Natural killer cell (primary cell): Measurements from ENCODE around the gene ARHGAP26. TPM values are rescaled to one million over a fixed set of nuclear protein-coding genes. Genes with fewer than 3 reads are reported as not detected.

ENCODE experiments used
- ATAC-seq, 3 donors: fragments of 150-1000 bp in 2 of 3; fragments of 200-7000 bp in 1 of 3; cut with Tn5 transposase; 1 replicate in 1 of 3; 2 replicates in 2 of 3; pipeline ENCODE4 v1.10.0; 2021; ENCODE audit warnings: mild to moderate bottlenecking in 2 of 3, moderate library complexity in 2 of 3
- DNase-seq, 2 donors: peaks; one replicate each; pipeline versions ENCODE4 v3.0.0 to v3.0.0-alpha.2; 2013 to 2021; ENCODE audit warnings: mixed read lengths in 1 of 2
- H3K27ac ChIP-seq: one replicate; pipeline ENCODE4 v1.5.1; 2013; ENCODE audit warnings: mild to moderate bottlenecking, low read length
- H3K27me3 ChIP-seq: one replicate; pipeline ENCODE4 v1.6.1; 2013; ENCODE audit warnings: low read length; ENCODE audit not compliant: control insufficient read depth, insufficient read depth
- H3K36me3 ChIP-seq: one replicate; pipeline ENCODE4 v1.6.1; 2013; ENCODE audit warnings: low read length; ENCODE audit not compliant: control insufficient read depth, insufficient read depth
- H3K4me1 ChIP-seq: one replicate; pipeline ENCODE4 v1.6.1; 2013; ENCODE audit warnings: low read length; ENCODE audit not compliant: control insufficient read depth, insufficient read depth
- H3K4me3 ChIP-seq: one replicate; pipeline ENCODE4 v1.5.1; 2013; ENCODE audit warnings: low read length
- H3K9me3 ChIP-seq: one replicate; pipeline ENCODE4 v1.6.1; 2013; ENCODE audit warnings: low read length; ENCODE audit not compliant: control insufficient read depth, insufficient read depth
- H3K27ac Mint-ChIP-seq, 2 donors: one replicate each; pipeline ENCODE4 v1.8.0; 2022; ENCODE audit warnings: mild to moderate bottlenecking in 2 of 2, mixed read lengths in 2 of 2, moderate library complexity in 1 of 2
- H3K27me3 Mint-ChIP-seq, 2 donors: one replicate each; pipeline ENCODE4 v1.8.0; 2022; ENCODE audit warnings: low read depth in 2 of 2, mixed read lengths in 2 of 2
- H3K36me3 Mint-ChIP-seq: one replicate; pipeline ENCODE4 v1.8.0; 2022; ENCODE audit warnings: mixed read lengths
- H3K4me1 Mint-ChIP-seq, 2 donors: one replicate each; pipeline ENCODE4 v1.8.0; 2022; ENCODE audit warnings: mixed read lengths in 2 of 2
- H3K4me3 Mint-ChIP-seq: one replicate; pipeline ENCODE4 v1.8.0; 2022; ENCODE audit warnings: mild to moderate bottlenecking, moderate library complexity, mixed read lengths
- H3K9me3 Mint-ChIP-seq, 2 donors: one replicate each; pipeline ENCODE4 v1.8.0; 2022; ENCODE audit warnings: mixed read lengths in 2 of 2
- CTCF ChIP-seq: fragments of 200-600 bp; IDR thresholded peaks from one replicate; pipeline ENCODE4 v1.8.0; 2022; ENCODE audit warnings: antibody characterized with exemption
- WGBS: methylation state at CpG from one replicate; pipeline ENCODE4 v1.1.7; 2013; ENCODE audit warnings: missing lambda C conversion rate; ENCODE audit not compliant: insufficient coverage; 5-methylcytosine and 5-hydroxymethylcytosine counted together
- intact Hi-C: fragments of 100-400 bp; cut with micrococcal nuclease; formaldehyde crosslinking; loops from one replicate; pipeline ENCODE4 v1.14.2; 2022
- total RNA-seq, 4 donors: library from RNA; stranded (reverse); fragments of 120-200 nt in 1 of 4; gene quantifications; one replicate each; pipeline versions ENCODE4 v1.2.3 to v1.2.4, GENCODE V29; 2013 to 2022

Gene ARHGAP26
- total RNA-seq, 3 donors from 2014 or later (not counting 1 experiment from before 2014, with no cell fraction given), result 153 to 159 (median 158) TPM

- Mint-ChIP-seq H3K27me3 (no peaks in the 10 kb centered on the region), H3K4me3 (no peak overlapping the region), H3K36me3 (no peaks in the 10 kb centered on the region), H3K27ac (no peak overlapping the region), H3K9me3 (no peaks in the 10 kb centered on the region), H3K4me1 (peaks cover 20 to 26% of the 10 kb centered on the region in 2 donors)
- no peak for ATAC-seq
- TF ChIP-seq CTCF, result no peak
- Histone ChIP-seq H3K9me3 (no peaks in the 10 kb centered on the region), H3K36me3 (no peaks in the 10 kb centered on the region), H3K27ac (no peak overlapping the region), H3K4me3 (no peak overlapping the region), H3K4me1 (peaks cover 14% of the 10 kb centered on the region), H3K27me3 (no peaks in the 10 kb centered on the region)
- 91% methylated on average over 8 of the region's 9 CpGs for WGBS
- intact Hi-C loops, result no loop called here
- no peak for DNase-seq
Observed at GRCh38 chr5:143234162-143234842, 464.1 kb downstream of the ARHGAP26 start.

GRCh38 chr5:143235423-143235822 is 465.2 kb downstream of the ARHGAP26 start:
- no peak for TF ChIP-seq CTCF
- Histone ChIP-seq H3K4me1 (peaks cover 3% of the 10 kb centered on the region), H3K27ac (no peak overlapping the region), H3K4me3 (no peak overlapping the region), H3K9me3 (no peaks in the 10 kb centered on the region), H3K27me3 (no peaks in the 10 kb centered on the region), H3K36me3 (no peaks in the 10 kb centered on the region)
- ATAC-seq (no peak), DNase-seq (no peak)
- Mint-ChIP-seq H3K27ac (no peak overlapping the region), H3K9me3 (no peaks in the 10 kb centered on the region), H3K36me3 (no peaks in the 10 kb centered on the region), H3K4me1 (peaks cover 9 to 15% of the 10 kb centered on the region in 2 donors), H3K27me3 (no peaks in the 10 kb centered on the region), H3K4me3 (no peak overlapping the region)
- WGBS, result 90% methylated on average over 3 of the region's 3 CpGs
- intact Hi-C loops, result no loop called here

- intact Hi-C loops, result no loop called here
- no peaks in the 10 kb centered on the region for H3K36me3 Mint-ChIP-seq
- WGBS, result 100% methylated on average over 2 of the region's 2 CpGs
- peaks cover 0 to 4% of the 10 kb centered on the region in 2 donors for H3K4me1 Mint-ChIP-seq
- H3K27me3 Mint-ChIP-seq, result no peaks in the 10 kb centered on the region
- H3K27ac ChIP-seq, result no peak overlapping the region
- H3K36me3 ChIP-seq, result no peaks in the 10 kb centered on the region
- H3K27ac Mint-ChIP-seq, result no peak overlapping the region
- H3K4me3 ChIP-seq, result no peak overlapping the region
- no peak for TF ChIP-seq CTCF
- DNase-seq (no peak), ATAC-seq (no peak)
- H3K4me3 Mint-ChIP-seq, result no peak overlapping the region
- H3K9me3 ChIP-seq, result no peaks in the 10 kb centered on the region
- no peaks in the 10 kb centered on the region for H3K27me3 ChIP-seq
- H3K4me1 ChIP-seq, result no peaks in the 10 kb centered on the region
- no peaks in the 10 kb centered on the region for H3K9me3 Mint-ChIP-seq
Observed at GRCh38 chr5:143236682-143237081, 466.5 kb downstream of the ARHGAP26 start.

- H3K27me3 Mint-ChIP-seq, result no peaks in the 10 kb centered on the region
- H3K27me3 ChIP-seq, result no peaks in the 10 kb centered on the region
- no peaks in the 10 kb centered on the region for H3K9me3 ChIP-seq
- no peak for DNase-seq
- no peaks in the 10 kb centered on the region for H3K36me3 ChIP-seq
- H3K4me3 Mint-ChIP-seq, result no peak overlapping the region
- WGBS, result 93% methylated on average over 10 of the region's 10 CpGs
- H3K4me1 Mint-ChIP-seq, result no peaks in the 10 kb centered on the region
- H3K4me3 ChIP-seq, result no peak overlapping the region
- no peak for ATAC-seq
- no peaks in the 10 kb centered on the region for H3K36me3 Mint-ChIP-seq
- H3K27ac Mint-ChIP-seq, result no peak overlapping the region
- no peak for TF ChIP-seq CTCF
- no peaks in the 10 kb centered on the region for H3K9me3 Mint-ChIP-seq
- intact Hi-C loops, result no loop called here
- H3K27ac ChIP-seq, result no peak overlapping the region
- H3K4me1 ChIP-seq, result no peaks in the 10 kb centered on the region
Observed at GRCh38 chr5:143237664-143238063, 467.5 kb downstream of the ARHGAP26 start.
